Measurements from ENCODE around the gene SCO2. TPM values are rescaled to one million over a fixed set of nuclear protein-coding genes. Genes with fewer than 3 reads are reported as not detected.

The SCO2 gene
- total and polyA plus RNA-seq, 2 of the 13 experiments (the other 11 are each of a cell fraction or from before 2014, with no cell fraction given), result 0.32 to 3.7 TPM

GRCh38 chr22:50530877-50531545 lies 5.6 kb upstream of the SCO2 start (continued):
- TF ChIP-seq ZNF616 (CRISPR knock-in tag; IDR thresholded peaks at IDR 0.05; ENCODE audit: low read depth) (no peak; the same call in 1 of the 2 replicates), ZNF362 (CRISPR knock-in tag; IDR thresholded peaks at IDR 0.05; ENCODE audit: borderline replicate concordance) (no peak), NFKB2 (CRISPR knock-in tag; IDR thresholded peaks at IDR 0.05; ENCODE audit: borderline replicate concordance) (no peak), RBM22 (optimal IDR thresholded peaks at IDR 0.05; ENCODE audit: low read length) (peak; percentile 23), ARNT (IDR thresholded peaks at IDR 0.05) (no peak), SMARCC2 (IDR thresholded peaks at IDR 0.05) (no peak), MAX (IDR thresholded peaks at IDR 0.05) (no peak), ZNF670 (CRISPR knock-in tag; IDR thresholded peaks at IDR 0.05; ENCODE audit: borderline replicate concordance) (0 out of 2 replicates have a peak, but pooled peaks have one; percentile 32), ZNF280B (CRISPR knock-in tag; IDR thresholded peaks at IDR 0.05; ENCODE audit: borderline replicate concordance) (no peak), ETV6 (CRISPR knock-in tag; conservative IDR thresholded peaks at IDR 0.05) (no peak), POLR2AphosphoS5 (IDR thresholded peaks at IDR 0.05; ENCODE audit: low read depth, low read length) (peak; percentile 58), ZNF841 (CRISPR knock-in tag; IDR thresholded peaks at IDR 0.05; ENCODE audit: borderline replicate concordance) (no peak), SP2 (CRISPR knock-in tag; IDR thresholded peaks at IDR 0.05) (0 out of 2 replicates have a peak, but pooled peaks have one; percentile 11), ZNF121 (CRISPR knock-in tag; IDR thresholded peaks at IDR 0.05) (no peak), TBP (CRISPR knock-in tag; IDR thresholded peaks at IDR 0.05) (no peak), PHF5A (CRISPR knock-in tag; IDR thresholded peaks at IDR 0.05; ENCODE audit: low read depth, unreplicated experiment) (no peak), ZNF180 (CRISPR knock-in tag; IDR thresholded peaks at IDR 0.05; ENCODE audit: borderline replicate concordance, low read depth) (no peak), ZNF510 (CRISPR knock-in tag; IDR thresholded peaks at IDR 0.05; ENCODE audit: low read depth) (no peak), RBM39 (IDR thresholded peaks at IDR 0.05; ENCODE audit: low read depth, low read length, poor library complexity, severe bottlenecking) (no peak), MAFK (conservative IDR thresholded peaks at IDR 0.05 in 1 of 2, IDR thresholded peaks at IDR 0.05 in 1 of 2; ENCODE audit: low read length in 2 of 2) (no peak), PAF1 (CRISPR knock-in tag; IDR thresholded peaks at IDR 0.05) (no peak), ZNF550 (CRISPR knock-in tag; IDR thresholded peaks at IDR 0.05; ENCODE audit: borderline replicate concordance) (no peak), ZSCAN25 (CRISPR knock-in tag; IDR thresholded peaks at IDR 0.05) (no peak), ZNF749 (CRISPR knock-in tag; IDR thresholded peaks at IDR 0.05; ENCODE audit: borderline replicate concordance) (no peak), ZNF431 (CRISPR knock-in tag; IDR thresholded peaks at IDR 0.05; ENCODE audit: borderline replicate concordance, low read depth) (no peak), ZNF207 (IDR thresholded peaks at IDR 0.05; ENCODE audit: borderline replicate concordance) (no peak), ERF (CRISPR knock-in tag; IDR thresholded peaks at IDR 0.05) (no peak), ZBTB42 (CRISPR knock-in tag; IDR thresholded peaks at IDR 0.05) (no peak), FOSL1 (CRISPR knock-in tag; IDR thresholded peaks at IDR 0.05; ENCODE audit: borderline replicate concordance) (no peak), KDM2A (CRISPR knock-in tag; IDR thresholded peaks at IDR 0.05; ENCODE audit: borderline replicate concordance, low read depth) (peak; percentile 15; the same call in 1 of the 2 replicates)

All from HepG2 (cell line).